ENCODE data around the gene C1QL2.

The C1QL2 gene

GRCh38 chr2:119178776-119179175 lies 20.2 kb upstream of the C1QL2 start:
- DNase-seq = no peak

GRCh38 chr2:119177838-119178190 lies 19.3 kb upstream of the C1QL2 start:
- no peak for DNase-seq

GRCh38 chr2:119177171-119177837 lies 18.8 kb upstream of the C1QL2 start:
- no peak for DNase-seq

GRCh38 chr2:119175517-119175916 lies 17.0 kb upstream of the C1QL2 start:
- DNase-seq = no peak

- DNase-seq = no peak
Measured at GRCh38 chr2:119174993-119175347, 16.4 kb upstream of the C1QL2 start.

GRCh38 chr2:119174216-119174992 lies 15.9 kb upstream of the C1QL2 start:
- peak; percentile 39 to 40 for DNase-seq

GRCh38 chr2:119173556-119174060 lies 15.1 kb upstream of the C1QL2 start:
- no peak for DNase-seq

GRCh38 chr2:119170504-119170903 lies 12.0 kb upstream of the C1QL2 start:
- DNase-seq = no peak

GRCh38 chr2:119169717-119170116 lies 11.2 kb upstream of the C1QL2 start:
- DNase-seq = no peak

- no peak for DNase-seq
Measured at GRCh38 chr2:119160361-119160990, 1.9 kb upstream of the C1QL2 start.

GRCh38 chr2:119157850-119158511 lies 570 bp downstream of the C1QL2 start:
- DNase-seq = no peak

GRCh38 chr2:119156891-119157773 lies 1.4 kb downstream of the C1QL2 start:
- no peak for DNase-seq

GRCh38 chr2:119156105-119156890 lies 2.3 kb downstream of the C1QL2 start:
- no peak for DNase-seq

- no peak for DNase-seq
Measured at GRCh38 chr2:119155633-119156032, 2.9 kb downstream of the C1QL2 start.

GRCh38 chr2:119154076-119154475 lies 4.5 kb downstream of the C1QL2 start:
- no peak for DNase-seq

- no peak for DNase-seq
Measured at GRCh38 chr2:119149611-119150010, 8.9 kb downstream of the C1QL2 start.

- no peak for DNase-seq
Measured at GRCh38 chr2:119147776-119148715, 10.5 kb downstream of the C1QL2 start.

GRCh38 chr2:119144806-119145205 lies 13.7 kb downstream of the C1QL2 start:
- DNase-seq = no peak

GRCh38 chr2:119142824-119143223 lies 15.7 kb downstream of the C1QL2 start:
- no peak for DNase-seq

GRCh38 chr2:119137502-119137901 lies 21.0 kb downstream of the C1QL2 start:
- DNase-seq = no peak

Data from CD4-positive, alpha-beta T cell treated with Interleukin-1 beta for 1 hour (primary cell).